NCI-H1417 (cell line): ENCODE data around the gene AGBL4.
"Not testable (repeated sequence)": the region's sequence is repeated elsewhere in the genome, so short reads cannot be mapped to it uniquely, and the experiment has no call there.

Source experiments
- DNase-seq, 3 experiments: peaks; one replicate each; lab custom pipeline; 2025; lab: John Stamatoyannopoulos, UW

The AGBL4 gene

GRCh38 chr1:49306507-49307070 is 717.2 kb downstream of the AGBL4 start:
- DNase-seq, result no peak

DNA sequence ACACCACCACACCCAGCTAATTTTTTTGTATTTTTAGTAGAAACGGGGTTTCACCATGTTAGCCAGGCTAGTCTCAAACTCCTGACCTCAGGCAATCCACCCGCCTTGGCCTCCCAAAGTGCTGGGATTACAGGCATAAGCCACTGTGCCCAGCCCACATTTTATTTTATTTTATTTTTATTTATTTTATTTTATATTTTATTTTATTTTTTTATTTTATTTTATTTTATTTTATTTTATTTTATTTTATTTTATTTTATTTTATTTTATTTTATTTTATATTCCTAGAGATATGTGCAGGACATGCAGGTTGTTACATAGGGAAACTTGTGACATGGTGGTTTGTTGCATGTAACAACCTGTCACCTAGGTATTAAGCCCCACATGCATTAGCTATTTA is 721.4 kb downstream of the AGBL4 start:
- not testable (repeated sequence) for DNase-seq

GRCh38 chr1:49298304-49298703 is 725.5 kb downstream of the AGBL4 start:
- DNase-seq, result peak in 1 of 3 experiments; percentile 38

GRCh38 chr1:49297783-49298182 is 726.0 kb downstream of the AGBL4 start:
- DNase-seq, result no peak

- no peak for DNase-seq
Measured at GRCh38 chr1:49294539-49294938, 729.2 kb downstream of the AGBL4 start.

GRCh38 chr1:49293016-49293415 is 730.7 kb downstream of the AGBL4 start:
- DNase-seq, result no peak

DNA sequence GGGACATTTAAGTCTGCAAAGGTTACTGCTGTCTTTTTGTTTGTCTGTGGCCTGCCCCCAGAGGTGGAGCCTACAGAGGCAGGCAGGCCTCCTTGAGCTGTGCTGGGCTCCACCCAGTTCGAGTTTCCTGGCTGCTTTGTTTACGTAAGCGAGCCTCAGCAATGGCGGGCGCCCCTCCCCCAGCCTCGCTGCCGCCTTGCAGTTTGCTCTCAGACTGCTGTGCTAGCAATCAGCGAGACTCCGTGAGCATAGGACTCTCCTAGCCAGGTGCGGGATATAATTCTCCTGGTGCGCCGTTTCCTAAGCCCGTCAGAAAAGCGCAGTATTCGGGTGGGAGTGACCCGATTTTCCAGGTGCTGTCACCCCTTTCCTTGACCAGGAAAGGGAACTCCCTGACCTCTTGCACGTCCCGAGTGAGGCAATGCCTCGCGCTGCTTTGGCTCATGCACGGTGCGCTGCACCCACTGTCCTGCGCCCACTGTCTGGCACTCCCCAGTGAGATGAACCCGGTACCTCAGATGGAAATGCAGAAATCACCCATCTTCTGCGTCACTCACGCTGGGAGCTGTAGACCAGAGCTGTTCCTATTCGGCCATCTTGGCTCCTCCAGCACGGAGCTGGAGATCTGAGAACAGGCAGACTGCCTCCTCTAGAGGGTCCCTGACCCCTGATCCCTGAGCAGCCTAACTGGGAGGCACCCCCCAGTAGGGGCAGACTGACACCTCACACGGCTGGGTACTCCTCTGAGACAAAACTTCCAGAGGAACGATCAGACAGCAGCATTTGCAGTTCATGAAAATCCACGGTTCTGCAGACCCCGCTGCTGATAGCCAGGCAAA is 766.3 kb downstream of the AGBL4 start:
- DNase-seq, result peak in 1 of 3 experiments; percentile 7

DNA sequence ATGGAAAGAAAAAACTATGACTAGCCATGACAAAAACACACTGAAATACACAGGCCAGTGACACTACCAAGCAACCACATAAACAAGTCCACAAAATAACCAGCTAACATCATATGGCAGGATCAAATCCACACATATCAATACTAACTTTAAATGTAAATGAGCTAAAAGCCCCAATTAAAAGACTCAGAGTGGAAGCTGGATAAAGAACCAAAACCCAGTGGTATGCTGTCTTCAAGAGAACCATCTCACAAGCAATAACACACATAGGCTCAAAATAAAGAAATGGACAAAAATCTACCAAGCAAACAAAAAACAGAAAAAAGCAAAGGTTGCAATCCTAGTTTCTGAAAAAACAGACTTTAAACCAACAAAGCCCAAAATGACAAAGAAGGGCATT is 770.8 kb downstream of the AGBL4 start:
- no peak for DNase-seq

- DNase-seq, result no peak
Measured at GRCh38 chr1:49251019-49251784, 772.6 kb downstream of the AGBL4 start.

- no peak for DNase-seq
Measured at GRCh38 chr1:49240709-49241221, 783.0 kb downstream of the AGBL4 start.

DNA sequence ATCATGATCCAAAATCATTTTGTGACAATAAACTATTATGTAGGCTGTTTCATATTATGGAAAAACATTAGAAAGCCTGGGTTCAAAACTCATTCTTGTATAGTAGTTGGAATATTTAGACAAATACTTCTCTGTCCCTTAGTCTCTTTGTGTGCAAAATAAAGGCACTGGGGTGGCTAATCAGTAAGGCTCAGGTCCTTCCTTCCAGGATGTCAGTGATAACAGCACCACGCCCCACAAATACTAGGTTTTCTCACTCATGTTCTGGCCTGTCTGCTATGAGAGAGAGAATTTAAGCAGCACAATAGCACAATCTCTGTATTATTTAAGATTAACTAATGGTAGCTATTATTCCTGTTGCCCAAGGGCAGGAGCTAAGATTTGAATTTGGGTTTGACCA is 788.8 kb downstream of the AGBL4 start:
- DNase-seq, result no peak

DNA sequence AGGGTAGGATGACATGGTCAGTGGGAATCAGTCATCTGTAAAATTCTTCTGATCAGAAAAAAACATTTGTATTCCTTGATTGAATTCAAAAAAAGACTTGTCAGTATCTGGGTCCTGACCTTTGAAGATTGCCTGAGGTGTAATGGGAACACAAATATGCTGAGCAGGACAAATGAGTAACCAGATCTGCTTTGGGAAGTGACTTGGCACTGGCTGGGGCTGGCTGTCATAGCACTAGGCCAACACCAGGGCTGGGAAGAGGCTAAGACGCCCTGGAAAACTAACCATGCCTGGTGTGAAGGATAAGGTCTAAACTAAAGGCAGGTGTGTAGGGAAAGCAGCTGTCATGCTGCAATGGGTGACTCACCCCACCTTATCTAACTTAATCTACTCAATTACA is 794.2 kb downstream of the AGBL4 start:
- DNase-seq, result no peak

- no peak for DNase-seq
Measured at GRCh38 chr1:49226758-49227157, 797.0 kb downstream of the AGBL4 start.

DNA sequence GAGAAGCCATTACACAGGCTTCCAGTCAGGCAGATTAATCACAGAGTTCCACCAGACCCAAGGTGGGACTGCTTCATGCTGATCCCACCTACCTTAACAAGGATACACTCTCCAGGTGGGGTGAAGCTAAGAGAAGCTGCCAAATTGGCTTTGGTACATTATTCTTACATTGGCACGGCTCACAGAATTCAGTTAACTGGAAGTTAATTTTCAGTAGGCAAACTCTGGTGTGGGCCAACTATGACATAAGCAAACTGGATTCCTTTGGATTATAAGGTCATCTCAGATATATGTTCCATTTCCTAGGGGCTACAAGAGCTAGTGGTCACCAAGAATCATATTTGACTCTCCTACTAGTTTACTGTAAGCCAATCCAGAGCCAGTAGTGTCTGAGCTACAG is 798.3 kb downstream of the AGBL4 start:
- no peak for DNase-seq

DNA sequence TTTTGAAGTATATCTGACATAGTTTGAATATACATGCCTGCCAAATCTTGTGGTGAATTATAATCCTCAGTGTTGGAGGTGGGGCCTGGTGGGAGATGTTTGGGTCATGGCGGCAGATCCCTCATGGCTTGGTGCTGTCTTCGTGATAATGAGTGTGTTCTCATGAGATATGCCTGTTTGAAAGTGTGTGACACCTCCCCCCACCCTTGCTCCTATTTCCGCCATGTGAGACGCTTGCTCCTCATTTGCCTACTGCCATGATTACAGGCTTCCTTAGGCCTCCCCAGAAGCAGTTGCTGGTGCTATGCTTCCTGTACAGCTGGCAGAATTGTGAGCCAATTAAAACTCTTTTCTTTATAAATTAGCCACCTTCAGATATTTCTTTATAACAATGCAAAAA is 810.5 kb downstream of the AGBL4 start:
- DNase-seq, result peak in 1 of 3 experiments; percentile 30

GRCh38 chr1:49208712-49209111 is 815.0 kb downstream of the AGBL4 start:
- DNase-seq, result no peak

- no peak for DNase-seq
Measured at GRCh38 chr1:49204720-49205119, 819.0 kb downstream of the AGBL4 start.

DNA sequence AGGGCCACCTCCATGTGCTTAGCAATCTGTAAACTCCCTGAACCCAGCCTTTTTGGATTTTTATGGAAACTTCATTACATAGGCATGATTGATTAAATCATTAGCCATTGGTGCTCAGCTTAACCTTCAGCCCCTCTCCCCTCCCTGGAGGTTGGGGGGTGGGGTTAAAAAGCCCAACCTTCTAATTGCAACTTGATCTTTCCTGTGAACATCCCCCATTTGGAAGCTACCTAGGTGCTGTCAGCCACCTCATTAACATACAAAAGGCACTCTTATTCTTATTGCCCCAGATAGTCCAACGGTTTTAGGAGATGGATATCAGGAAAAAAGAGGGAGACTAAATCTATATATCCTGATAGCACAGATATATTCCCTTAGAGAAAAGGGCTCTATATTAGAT is 823.0 kb downstream of the AGBL4 start:
- no peak for DNase-seq

- no peak for DNase-seq
Measured at GRCh38 chr1:49199564-49199963, 824.2 kb downstream of the AGBL4 start.

GRCh38 chr1:49197081-49197480 is 826.7 kb downstream of the AGBL4 start:
- DNase-seq, result no peak

- DNase-seq, result peak in 1 of 3 experiments; percentile 39
Measured at GRCh38 chr1:49190138-49190537, 833.6 kb downstream of the AGBL4 start.

GRCh38 chr1:49187056-49187455 is 836.7 kb downstream of the AGBL4 start:
- DNase-seq, result no peak
